ENCODE measurements around the gene TMEM184A.

The TMEM184A gene

GRCh38 chr7:1534330-1535099 lies 21.5 kb downstream of the TMEM184A start:
- H3K9ac ChIP-seq (ENCODE audit: low read length) = no peak overlapping the region
- H3K27me3 ChIP-seq (ENCODE audit: control insufficient read depth in 1 of 2, insufficient read depth in 2 of 2, low read length in 2 of 2) = peaks cover 0 to 6% of the 10 kb centered on the region in 2 donors
- H3K4me1 ChIP-seq (ENCODE audit: insufficient read depth, low read length) = peaks cover 41% of the 10 kb centered on the region
- no peaks in the 10 kb centered on the region for H3K36me3 ChIP-seq (ENCODE audit: insufficient read depth, low read length)
- no peak overlapping the region for H3K4me3 ChIP-seq (ENCODE audit: low read depth in 1 of 2, low read length in 2 of 2)
- H3K9me3 ChIP-seq (ENCODE audit: low read length) = no peaks in the 10 kb centered on the region
- peak overlapping the region; percentile 42 for H3K27ac ChIP-seq (ENCODE audit: low read depth, low read length)

DNA sequence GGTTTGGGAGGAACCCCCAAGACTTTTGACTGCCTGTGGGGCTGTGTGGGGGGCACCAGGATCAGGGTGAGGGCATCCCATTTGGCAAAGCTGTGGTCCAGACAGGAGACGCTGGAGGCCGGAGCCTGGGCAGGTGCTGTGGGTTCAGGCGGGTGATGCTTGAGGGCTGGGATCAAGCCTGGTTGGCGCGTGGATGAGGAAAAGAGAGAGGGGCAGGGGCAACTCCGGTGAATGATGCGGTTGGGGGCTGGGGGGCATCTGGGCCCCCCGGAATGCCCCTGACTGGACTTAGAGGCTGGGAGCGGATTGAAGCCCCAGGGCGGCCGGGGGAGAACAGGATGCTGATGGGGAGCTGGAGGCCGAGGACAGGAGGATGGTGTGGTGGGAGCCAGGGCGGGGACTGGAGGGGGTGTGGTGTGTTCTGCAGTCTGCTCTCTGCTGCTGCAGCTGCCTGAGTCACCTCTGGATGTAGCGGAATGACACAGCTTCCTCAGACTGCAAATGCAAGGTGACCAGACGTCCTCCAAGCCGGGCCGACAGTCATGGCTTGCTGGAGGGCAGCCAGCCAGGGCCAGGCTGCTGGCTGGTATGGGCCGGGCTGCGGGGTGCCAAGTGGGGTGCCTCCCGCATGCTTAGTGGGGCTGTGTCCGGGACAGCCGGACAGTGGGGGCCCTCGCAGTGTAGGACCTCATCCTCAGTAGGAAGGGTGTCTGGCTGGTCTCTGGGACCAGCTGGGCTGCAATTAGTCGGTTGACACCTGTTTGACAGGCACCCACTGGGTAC lies 22.3 kb downstream of the TMEM184A start:
- peak overlapping the region; percentile 69 for H3K9ac ChIP-seq (ENCODE audit: low read length)
- H3K9me3 ChIP-seq (ENCODE audit: low read length) = no peaks in the 10 kb centered on the region
- peaks cover 38% of the 10 kb centered on the region for H3K4me1 ChIP-seq (ENCODE audit: insufficient read depth, low read length)
- no peaks in the 10 kb centered on the region for H3K36me3 ChIP-seq (ENCODE audit: insufficient read depth, low read length)
- peak overlapping the region in 1 of 2 donors; percentile 70 for H3K4me3 ChIP-seq (ENCODE audit: low read depth in 1 of 2, low read length in 2 of 2)
- H3K27ac ChIP-seq (ENCODE audit: low read depth, low read length) = peak overlapping the region; percentile 76
- peaks cover 0 to 9% of the 10 kb centered on the region in 2 donors for H3K27me3 ChIP-seq (ENCODE audit: control insufficient read depth in 1 of 2, insufficient read depth in 2 of 2, low read length in 2 of 2)

- Histone ChIP-seq H3K9me3 (ENCODE audit: low read length) (no peaks in the 10 kb centered on the region), H3K36me3 (ENCODE audit: insufficient read depth, low read length) (no peaks in the 10 kb centered on the region), H3K4me1 (ENCODE audit: insufficient read depth, low read length) (peaks cover 34% of the 10 kb centered on the region), H3K27me3 (ENCODE audit: control insufficient read depth in 1 of 2, insufficient read depth in 2 of 2, low read length in 2 of 2) (peaks cover 0 to 9% of the 10 kb centered on the region in 2 donors), H3K27ac (ENCODE audit: low read depth, low read length) (peak overlapping the region; percentile 76), H3K9ac (ENCODE audit: low read length) (peak overlapping the region; percentile 69), H3K4me3 (ENCODE audit: low read depth in 1 of 2, low read length in 2 of 2) (peak overlapping the region in 1 of 2 donors; percentile 70)
Observed at GRCh38 chr7:1533255-1533546, 22.8 kb downstream of the TMEM184A start.

DNA sequence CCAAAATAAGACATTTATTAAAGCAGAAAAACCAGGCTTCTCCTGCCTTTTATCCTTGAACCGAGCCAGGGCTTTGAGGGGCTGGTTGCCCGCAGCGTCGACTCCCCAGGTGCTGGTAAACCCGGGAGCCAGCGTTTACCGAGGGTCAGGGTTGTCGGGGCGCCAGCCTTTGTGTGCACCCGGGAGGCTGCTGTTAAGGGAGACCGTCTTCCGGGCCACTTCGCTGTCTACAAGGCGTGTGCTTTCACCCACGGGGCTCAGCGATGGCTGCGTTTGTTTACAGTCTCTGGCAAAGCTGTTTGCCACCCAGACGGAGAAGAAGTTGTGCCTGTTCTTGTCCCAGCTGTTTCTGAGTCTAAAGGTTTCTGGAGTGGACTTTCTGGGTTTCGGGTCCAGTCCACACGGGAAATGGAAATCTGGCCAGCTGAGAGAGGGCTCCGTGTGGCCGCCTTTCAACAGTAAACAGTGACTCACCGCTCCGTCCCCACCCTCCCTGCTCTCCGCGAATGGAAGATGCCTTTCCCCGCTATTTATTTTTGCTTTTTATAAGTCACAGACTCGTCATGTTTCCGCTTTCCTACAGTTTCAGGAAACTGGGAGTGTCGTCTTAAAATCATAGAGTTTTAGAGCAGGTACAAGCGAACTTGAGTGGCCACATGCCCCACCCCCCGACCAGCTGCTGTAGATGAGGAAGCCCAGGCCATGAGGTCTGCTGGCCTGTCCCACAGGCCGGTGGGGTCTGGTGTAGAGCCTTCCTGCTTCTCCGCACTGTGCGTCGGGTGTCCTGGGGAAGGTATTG lies 23.4 kb downstream of the TMEM184A start:
- Histone ChIP-seq H3K27ac (ENCODE audit: low read depth, low read length) (peak overlapping the region; percentile 93), H3K9ac (ENCODE audit: low read length) (peak overlapping the region; percentile 69), H3K27me3 (ENCODE audit: control insufficient read depth in 1 of 2, insufficient read depth in 2 of 2, low read length in 2 of 2) (peaks cover 0 to 9% of the 10 kb centered on the region in 2 donors), H3K4me3 (ENCODE audit: low read depth in 1 of 2, low read length in 2 of 2) (peak overlapping the region; percentile 70 to 74), H3K9me3 (ENCODE audit: low read length) (no peaks in the 10 kb centered on the region), H3K36me3 (ENCODE audit: insufficient read depth, low read length) (no peaks in the 10 kb centered on the region), H3K4me1 (ENCODE audit: insufficient read depth, low read length) (peaks cover 34% of the 10 kb centered on the region)

DNA sequence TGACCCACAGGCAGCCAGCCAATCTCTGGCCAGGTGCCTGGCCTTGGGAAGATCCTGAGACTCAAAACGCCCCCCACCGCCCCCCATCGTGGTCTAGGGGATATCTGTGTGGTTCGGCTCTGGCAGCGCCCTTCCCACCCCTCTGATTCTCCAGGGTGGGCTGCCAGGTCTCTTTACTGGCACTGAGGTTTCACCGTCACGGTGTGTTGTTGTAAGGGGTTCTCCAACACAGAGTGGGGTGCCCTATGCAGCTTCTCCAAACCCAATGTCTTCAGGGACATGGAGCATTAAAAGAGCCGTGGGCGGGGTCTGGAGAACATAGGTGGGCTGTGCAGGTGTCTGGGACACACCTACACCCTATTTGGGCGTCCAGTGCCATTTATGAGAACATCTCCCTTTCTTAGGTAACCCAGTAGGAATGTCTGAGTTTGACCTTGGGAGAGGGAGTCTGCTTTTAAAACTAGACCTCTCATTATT lies 24.0 kb downstream of the TMEM184A start:
- Histone ChIP-seq H3K27ac (ENCODE audit: low read depth, low read length) (peak overlapping the region; percentile 93), H3K4me1 (ENCODE audit: insufficient read depth, low read length) (peaks cover 34% of the 10 kb centered on the region), H3K9me3 (ENCODE audit: low read length) (no peaks in the 10 kb centered on the region), H3K4me3 (ENCODE audit: low read depth in 1 of 2, low read length in 2 of 2) (peak overlapping the region; percentile 70 to 74), H3K27me3 (ENCODE audit: control insufficient read depth in 1 of 2, insufficient read depth in 2 of 2, low read length in 2 of 2) (peaks cover 0 to 9% of the 10 kb centered on the region in 2 donors), H3K9ac (ENCODE audit: low read length) (peak overlapping the region; percentile 69), H3K36me3 (ENCODE audit: insufficient read depth, low read length) (no peaks in the 10 kb centered on the region)

- Histone ChIP-seq H3K27me3 (ENCODE audit: control insufficient read depth in 1 of 2, insufficient read depth in 2 of 2, low read length in 2 of 2) (peaks cover 0 to 9% of the 10 kb centered on the region in 2 donors), H3K4me3 (ENCODE audit: low read depth in 1 of 2, low read length in 2 of 2) (peak overlapping the region; percentile 70 to 74), H3K9me3 (ENCODE audit: low read length) (no peaks in the 10 kb centered on the region), H3K9ac (ENCODE audit: low read length) (peak overlapping the region; percentile 69), H3K36me3 (ENCODE audit: insufficient read depth, low read length) (no peaks in the 10 kb centered on the region), H3K27ac (ENCODE audit: low read depth, low read length) (peak overlapping the region; percentile 93), H3K4me1 (ENCODE audit: insufficient read depth, low read length) (peaks cover 29% of the 10 kb centered on the region)
Observed at GRCh38 chr7:1531263-1531978, 24.6 kb downstream of the TMEM184A start.

DNA sequence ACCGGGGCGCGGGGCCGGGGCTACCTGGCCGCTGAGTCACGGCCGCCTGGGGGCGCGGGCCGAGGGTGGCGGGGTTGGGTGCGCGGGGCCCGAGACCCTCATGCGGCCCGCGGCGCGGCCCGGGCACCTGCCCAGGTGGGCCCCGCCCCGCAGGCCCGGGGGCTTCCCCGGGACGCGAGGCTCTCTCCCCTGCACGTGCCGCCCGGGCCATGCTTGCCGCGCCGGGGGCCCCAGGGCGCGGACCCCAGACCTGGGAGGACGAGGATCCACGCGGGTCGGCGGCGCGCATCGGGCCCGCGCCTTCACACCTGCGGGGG lies 25.1 kb downstream of the TMEM184A start:
- H3K27ac ChIP-seq (ENCODE audit: low read depth, low read length) = peak overlapping the region; percentile 93
- no peak overlapping the region for H3K9ac ChIP-seq (ENCODE audit: low read length)
- H3K27me3 ChIP-seq (ENCODE audit: control insufficient read depth in 1 of 2, insufficient read depth in 2 of 2, low read length in 2 of 2) = peaks cover 0 to 9% of the 10 kb centered on the region in 2 donors
- H3K36me3 ChIP-seq (ENCODE audit: insufficient read depth, low read length) = no peaks in the 10 kb centered on the region
- peak overlapping the region in 1 of 2 donors; percentile 74 for H3K4me3 ChIP-seq (ENCODE audit: low read depth in 1 of 2, low read length in 2 of 2)
- no peaks in the 10 kb centered on the region for H3K9me3 ChIP-seq (ENCODE audit: low read length)
- H3K4me1 ChIP-seq (ENCODE audit: insufficient read depth, low read length) = peaks cover 25% of the 10 kb centered on the region

DNA sequence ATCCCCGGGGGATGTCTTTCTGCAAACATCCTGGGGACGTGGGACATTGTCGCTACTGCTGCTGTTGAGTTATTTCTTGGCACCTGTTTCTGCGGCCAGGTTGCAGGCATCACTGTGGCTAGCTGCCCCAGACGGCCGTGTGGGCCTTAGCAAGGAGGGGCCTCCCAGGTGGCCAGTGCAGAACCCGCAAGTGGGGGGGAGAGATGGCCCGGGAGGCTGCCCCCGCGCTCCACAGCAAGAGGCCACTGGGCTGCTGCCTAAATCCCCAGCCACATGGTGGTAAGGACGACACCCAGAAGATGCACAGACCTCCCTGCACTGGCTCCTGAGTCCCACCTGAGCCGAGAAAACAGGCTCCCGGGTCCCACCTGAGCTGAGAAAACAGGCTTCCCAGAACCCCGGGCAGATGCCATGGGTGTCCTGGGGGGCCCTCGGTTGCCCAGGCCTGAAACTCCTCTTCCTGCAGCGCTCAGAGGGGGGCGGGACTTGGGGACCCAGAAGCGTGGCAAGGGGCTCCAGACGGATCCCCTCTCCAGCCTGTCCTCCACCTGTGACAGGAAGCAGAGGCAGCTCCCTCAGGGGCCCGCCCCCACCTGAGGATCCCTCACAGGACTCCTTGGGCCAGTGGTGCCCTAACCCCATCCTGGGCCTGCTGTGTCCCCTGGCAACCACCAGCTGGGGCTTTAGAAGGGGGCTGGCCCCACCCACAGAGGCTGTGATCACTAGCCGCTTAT lies 26.5 kb downstream of the TMEM184A start:
- peak overlapping the region in 1 of 2 donors; percentile 53 for H3K4me3 ChIP-seq (ENCODE audit: low read depth in 1 of 2, low read length in 2 of 2)
- no peak overlapping the region for H3K27ac ChIP-seq (ENCODE audit: low read depth, low read length)
- H3K36me3 ChIP-seq (ENCODE audit: insufficient read depth, low read length) = no peaks in the 10 kb centered on the region
- H3K4me1 ChIP-seq (ENCODE audit: insufficient read depth, low read length) = peaks cover 25% of the 10 kb centered on the region
- H3K9me3 ChIP-seq (ENCODE audit: low read length) = no peaks in the 10 kb centered on the region
- no peak overlapping the region for H3K9ac ChIP-seq (ENCODE audit: low read length)
- peaks cover 0 to 9% of the 10 kb centered on the region in 2 donors for H3K27me3 ChIP-seq (ENCODE audit: control insufficient read depth in 1 of 2, insufficient read depth in 2 of 2, low read length in 2 of 2)

DNA sequence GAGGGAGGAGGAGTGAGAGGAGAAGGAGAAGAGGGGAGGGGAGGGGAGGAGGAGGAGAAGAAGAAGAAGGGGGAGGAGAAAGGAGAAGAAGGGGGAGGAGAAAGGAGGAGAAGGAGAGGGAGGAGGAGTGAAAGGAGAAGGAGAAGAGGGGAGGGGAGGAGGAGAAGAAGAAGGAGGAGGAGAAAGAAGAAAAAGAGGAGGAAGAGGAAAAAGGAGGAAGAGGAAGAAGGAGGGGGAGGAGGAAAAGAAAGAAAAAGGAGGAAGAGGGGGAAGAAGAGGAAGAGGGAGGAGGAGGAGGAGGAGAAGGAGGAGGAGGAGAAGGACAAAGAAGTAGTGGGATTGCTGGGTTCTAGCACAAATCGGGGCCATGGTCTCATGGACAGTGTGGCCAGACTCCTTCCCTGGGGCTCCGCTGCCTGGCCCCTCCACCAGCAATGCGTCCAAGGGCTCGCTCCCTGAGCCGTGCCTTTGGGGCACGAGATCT lies 29.7 kb downstream of the TMEM184A start:
- H3K27me3 ChIP-seq (ENCODE audit: control insufficient read depth in 1 of 2, insufficient read depth in 2 of 2, low read length in 2 of 2) = peaks cover 0 to 18% of the 10 kb centered on the region in 2 donors
- H3K4me3 ChIP-seq (ENCODE audit: low read depth in 1 of 2, low read length in 2 of 2) = no peak overlapping the region
- H3K27ac ChIP-seq (ENCODE audit: low read depth, low read length) = no peak overlapping the region
- H3K36me3 ChIP-seq (ENCODE audit: insufficient read depth, low read length) = no peaks in the 10 kb centered on the region
- H3K4me1 ChIP-seq (ENCODE audit: insufficient read depth, low read length) = no peaks in the 10 kb centered on the region
- no peaks in the 10 kb centered on the region for H3K9me3 ChIP-seq (ENCODE audit: low read length)
- H3K9ac ChIP-seq (ENCODE audit: low read length) = no peak overlapping the region

- H3K4me1 ChIP-seq (ENCODE audit: insufficient read depth, low read length) = no peaks in the 10 kb centered on the region
- no peaks in the 10 kb centered on the region for H3K36me3 ChIP-seq (ENCODE audit: insufficient read depth, low read length)
- peaks cover 0 to 18% of the 10 kb centered on the region in 2 donors for H3K27me3 ChIP-seq (ENCODE audit: control insufficient read depth in 1 of 2, insufficient read depth in 2 of 2, low read length in 2 of 2)
- H3K4me3 ChIP-seq (ENCODE audit: low read depth in 1 of 2, low read length in 2 of 2) = no peak overlapping the region
- H3K9me3 ChIP-seq (ENCODE audit: low read length) = no peaks in the 10 kb centered on the region
- no peak overlapping the region for H3K27ac ChIP-seq (ENCODE audit: low read depth, low read length)
- H3K9ac ChIP-seq (ENCODE audit: low read length) = no peak overlapping the region
Observed at GRCh38 chr7:1525409-1525808, 30.6 kb downstream of the TMEM184A start.
